Esophagus (tissue), 2 donors: ENCODE data around the gene ZNF343. TPM values are rescaled to one million over a fixed set of nuclear protein-coding genes. Genes with fewer than 3 reads are reported as not detected.

ENCODE experiments used
- H3K27ac ChIP-seq, 2 donors: one replicate each; pipeline ENCODE4 v1.5.1; 2013; ENCODE audit warnings: low read depth in 2 of 2, mild to moderate bottlenecking in 2 of 2, inconsistent platforms in 1 of 2, low read length in 1 of 2, moderate library complexity in 1 of 2
- H3K27me3 ChIP-seq, 2 donors: one replicate each; pipeline ENCODE4 v1.6.1; 2013; ENCODE audit warnings: low read length in 2 of 2, control low read depth in 1 of 2, mild to moderate bottlenecking in 1 of 2; ENCODE audit not compliant: insufficient read depth in 2 of 2, control insufficient read depth in 1 of 2
- H3K36me3 ChIP-seq, 2 donors: one replicate each; pipeline ENCODE4 v1.6.1; 2013; ENCODE audit warnings: low read length in 1 of 2; ENCODE audit not compliant: control insufficient read depth in 2 of 2, insufficient read depth in 2 of 2
- H3K4me1 ChIP-seq, 2 donors: one replicate each; pipeline ENCODE4 v1.6.1; 2013; ENCODE audit warnings: low read length in 1 of 2; ENCODE audit not compliant: control insufficient read depth in 2 of 2, insufficient read depth in 2 of 2
- H3K4me3 ChIP-seq, 2 donors: one replicate each; pipeline ENCODE4 v1.5.1; 2013; ENCODE audit warnings: low read length in 2 of 2, mild to moderate bottlenecking in 2 of 2, low read depth in 1 of 2, moderate library complexity in 1 of 2
- H3K9me3 ChIP-seq, 2 donors: one replicate each; pipeline ENCODE4 v1.6.1; 2013; ENCODE audit warnings: mild to moderate bottlenecking in 2 of 2, low read depth in 1 of 2, low read length in 1 of 2, moderate library complexity in 1 of 2; ENCODE audit not compliant: control insufficient read depth in 2 of 2, insufficient read depth in 1 of 2
- WGBS, 2 donors: extraction: QIAGEN DNeasy Blood & Tissue Kit; methylation state at CpG; one replicate each; pipeline ENCODE4 v1.1.7; 2013; 5-methylcytosine and 5-hydroxymethylcytosine counted together
- polyA plus RNA-seq, 2 donors: library from polyadenylated mRNA; stranded (reverse); fragments of 200-250 nt; gene quantifications; one replicate each; pipeline ENCODE4 v1.2.3, GENCODE V29; 2013
- donor health status: healthy with polysubstance abuse.
- donor health status: Bipolar disorder and iron deficiency.

The ZNF343 gene
- polyA plus RNA-seq, 2 donors: 4.4 to 4.6 TPM

GRCh38 chr20:2451422-2451821 lies 57.3 kb downstream of the ZNF343 start:
- peaks cover 2 to 3% of the 10 kb centered on the region in 2 donors for H3K4me1 ChIP-seq
- H3K36me3 ChIP-seq: no peaks in the 10 kb centered on the region
- H3K4me3 ChIP-seq: no peak overlapping the region
- no peaks in the 10 kb centered on the region for H3K9me3 ChIP-seq
- 46 to 64% methylated on average over 5 of the region's 5 CpGs for WGBS, 2 donors
- H3K27me3 ChIP-seq: no peaks in the 10 kb centered on the region
- H3K27ac ChIP-seq: peak overlapping the region in 1 of 2 donors; percentile 55

GRCh38 chr20:2449386-2449785 lies 59.3 kb downstream of the ZNF343 start:
- 85 to 93% methylated on average over 1 of the region's 1 CpG for WGBS, 2 donors
- Histone ChIP-seq H3K27me3 (no peaks in the 10 kb centered on the region), H3K4me3 (no peak overlapping the region), H3K36me3 (no peaks in the 10 kb centered on the region), H3K4me1 (peaks cover 2 to 3% of the 10 kb centered on the region in 2 donors), H3K9me3 (no peaks in the 10 kb centered on the region), H3K27ac (no peak overlapping the region)

GRCh38 chr20:2446845-2447244 lies 61.9 kb downstream of the ZNF343 start:
- H3K27ac ChIP-seq: peak overlapping the region in 1 of 2 donors; percentile 18
- no peaks in the 10 kb centered on the region for H3K27me3 ChIP-seq
- H3K4me3 ChIP-seq: no peak overlapping the region
- H3K4me1 ChIP-seq: peaks cover 1 to 2% of the 10 kb centered on the region in 2 donors
- H3K36me3 ChIP-seq: no peaks in the 10 kb centered on the region
- WGBS, 2 donors: 64 to 66% methylated on average over 4 of the region's 4 CpGs
- no peaks in the 10 kb centered on the region for H3K9me3 ChIP-seq

Other genes starting within 250 kb of the ZNF343 start
- 1,000 to 10,000 TPM; 1,528 to 2,175 TPM for gene TGM3, start 212.9 kb downstream of the ZNF343 start, polyA plus RNA-seq
- under 1 TPM in 1 of 2 donors, not detected in 1; 0.05 TPM for gene TGM6, start 128.0 kb downstream of the ZNF343 start, polyA plus RNA-seq
- 100 to 1,000 TPM; 138 to 273 TPM for gene SNRPB, start 38.1 kb downstream of the ZNF343 start, polyA plus RNA-seq
- gene TMC2, start 27.7 kb upstream of the ZNF343 start, polyA plus RNA-seq: not detected
- 100 to 1,000 TPM; 135 to 175 TPM for gene NOP56, start 143.7 kb upstream of the ZNF343 start, polyA plus RNA-seq
- 10 to 100 TPM; 58.8 to 89.2 TPM for gene IDH3B, start 155.3 kb upstream of the ZNF343 start, polyA plus RNA-seq
- 1 to 10 TPM; 4.8 to 7.0 TPM for gene EBF4, start 183.9 kb upstream of the ZNF343 start, polyA plus RNA-seq